Testis (tissue), 3 donors: ENCODE data around the gene LSM11. TPM values are rescaled to one million over a fixed set of nuclear protein-coding genes. Genes with fewer than 3 reads are reported as not detected.

Source experiments
- DNase-seq: peaks from one replicate; pipeline ENCODE4 v3.0.0-alpha.2; 2019
- H3K27ac ChIP-seq, 2 donors: fragments of 200-600 bp; sonication (generic); one replicate each; pipeline ENCODE4 v1.5.1; 2019
- H3K27me3 ChIP-seq: fragments of 200-600 bp; sonication (generic); one replicate; pipeline ENCODE4 v1.5.1; 2019
- H3K36me3 ChIP-seq: fragments of 200-600 bp; sonication (generic); one replicate; pipeline ENCODE4 v1.5.1; 2017; ENCODE audit warnings: low read depth; ENCODE audit errors: missing control alignments
- H3K4me1 ChIP-seq: fragments of 200-600 bp; sonication (generic); one replicate; pipeline ENCODE4 v1.5.1; 2019
- H3K4me3 ChIP-seq, 2 donors: fragments of 200-600 bp; sonication (generic); one replicate each; pipeline ENCODE4 v1.5.1; 2017 to 2019
- H3K9me3 ChIP-seq: fragments of 200-600 bp; sonication (generic); one replicate; pipeline ENCODE4 v1.5.1; 2017
- POLR2A ChIP-seq: fragments of 450-650 bp; IDR thresholded peaks from one replicate; pipeline ENCODE4 v1.6.1; 2017; ENCODE audit warnings: antibody characterized with exemption, mild to moderate bottlenecking, moderate library complexity
- WGBS, 2 donors: methylation state at CpG; one replicate each; pipeline ENCODE4 v1.1.5; 2018; 5-methylcytosine and 5-hydroxymethylcytosine counted together
- intact Hi-C: fragments of 100-400 bp; cut with DNase I; formaldehyde crosslinking; loops from one replicate; pipeline ENCODE4 v1.15.1; 2023; ENCODE audit warnings: low total_unique reads
- polyA plus RNA-seq: library from polyadenylated mRNA; stranded (reverse); fragments of 350-450 nt; fragmentation: Illumina TruSeq; extraction: RNeasy Lipid Tissue Mini Kit (QIAGEN cat#74804); gene quantifications from one replicate; pipeline ENCODE4 v1.2.3, GENCODE V29; 2014; ENCODE audit warnings: low read depth, low replicate concordance; ENCODE audit not compliant: insufficient read depth
- total RNA-seq, 2 donors: library from RNA; depleted of rRNA; stranded (reverse); fragments of >200 nt; gene quantifications; one replicate each; pipeline ENCODE4 v1.2.3, GENCODE V29; 2016
- TF ChIP-seq, protein P1 (sequence below), 3 experiments: fragments of 450-650 bp in 2 of 3; fragments of 200-600 bp in 1 of 3; sonication (generic) in 1 of 3; IDR thresholded peaks; one replicate each; pipeline ENCODE4 v1.5.1; 2016 to 2019; ENCODE audit warnings: antibody characterized with exemption in 3 of 3, mild to moderate bottlenecking in 2 of 3, moderate library complexity in 1 of 3

Gene LSM11
- total and polyA plus RNA-seq, 3 donors from 2014 or later: 7.7 to 9.8 (median 9.5) TPM

- H3K27ac ChIP-seq: no peak overlapping the region
- no peaks in the 10 kb centered on the region for H3K4me1 ChIP-seq
- TF ChIP-seq, protein P1, sequence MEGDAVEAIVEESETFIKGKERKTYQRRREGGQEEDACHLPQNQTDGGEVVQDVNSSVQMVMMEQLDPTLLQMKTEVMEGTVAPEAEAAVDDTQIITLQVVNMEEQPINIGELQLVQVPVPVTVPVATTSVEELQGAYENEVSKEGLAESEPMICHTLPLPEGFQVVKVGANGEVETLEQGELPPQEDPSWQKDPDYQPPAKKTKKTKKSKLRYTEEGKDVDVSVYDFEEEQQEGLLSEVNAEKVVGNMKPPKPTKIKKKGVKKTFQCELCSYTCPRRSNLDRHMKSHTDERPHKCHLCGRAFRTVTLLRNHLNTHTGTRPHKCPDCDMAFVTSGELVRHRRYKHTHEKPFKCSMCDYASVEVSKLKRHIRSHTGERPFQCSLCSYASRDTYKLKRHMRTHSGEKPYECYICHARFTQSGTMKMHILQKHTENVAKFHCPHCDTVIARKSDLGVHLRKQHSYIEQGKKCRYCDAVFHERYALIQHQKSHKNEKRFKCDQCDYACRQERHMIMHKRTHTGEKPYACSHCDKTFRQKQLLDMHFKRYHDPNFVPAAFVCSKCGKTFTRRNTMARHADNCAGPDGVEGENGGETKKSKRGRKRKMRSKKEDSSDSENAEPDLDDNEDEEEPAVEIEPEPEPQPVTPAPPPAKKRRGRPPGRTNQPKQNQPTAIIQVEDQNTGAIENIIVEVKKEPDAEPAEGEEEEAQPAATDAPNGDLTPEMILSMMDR (IDR thresholded peaks at IDR 0.05): no peak
- TF ChIP-seq POLR2A: no peak
- WGBS, 2 donors: 79 to 82% methylated on average over 8 of the region's 8 CpGs
- intact Hi-C loops: no loop called here
- H3K27me3 ChIP-seq: no peaks in the 10 kb centered on the region
- no peak for DNase-seq
- no peaks in the 10 kb centered on the region for H3K9me3 ChIP-seq
- H3K4me3 ChIP-seq: no peak overlapping the region
- no peaks in the 10 kb centered on the region for H3K36me3 ChIP-seq
Measured at GRCh38 chr5:157778121-157778805, 34.8 kb downstream of the LSM11 start.

DNA sequence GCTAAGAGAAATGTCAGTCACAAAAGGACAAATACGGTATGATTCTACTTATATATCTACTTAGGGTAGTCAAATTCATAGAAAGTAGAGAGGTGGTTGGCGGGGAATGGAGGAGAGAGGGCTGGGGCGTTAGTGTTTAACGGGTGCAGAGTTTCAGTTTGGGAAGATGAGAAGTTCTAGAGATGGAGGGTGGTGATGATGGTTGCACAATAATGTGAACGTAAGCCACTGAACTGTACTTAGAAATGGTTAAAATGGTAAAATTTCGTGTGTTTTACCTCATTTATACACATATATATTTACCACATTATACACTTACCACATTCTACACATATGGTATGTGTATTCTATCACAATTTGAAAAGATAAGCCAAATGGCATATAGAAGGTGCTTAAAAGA, 35.7 kb downstream of the LSM11 start:
- Histone ChIP-seq H3K9me3 (no peaks in the 10 kb centered on the region), H3K27ac (no peak overlapping the region), H3K4me1 (no peaks in the 10 kb centered on the region), H3K4me3 (no peak overlapping the region), H3K36me3 (no peaks in the 10 kb centered on the region), H3K27me3 (no peaks in the 10 kb centered on the region)
- WGBS, 2 donors: 85 to 87% methylated on average over 6 of the region's 6 CpGs
- intact Hi-C loops: no loop called here
- no peak for DNase-seq
- TF ChIP-seq, protein P1 (IDR thresholded peaks at IDR 0.05): no peak
- TF ChIP-seq POLR2A: no peak

DNA sequence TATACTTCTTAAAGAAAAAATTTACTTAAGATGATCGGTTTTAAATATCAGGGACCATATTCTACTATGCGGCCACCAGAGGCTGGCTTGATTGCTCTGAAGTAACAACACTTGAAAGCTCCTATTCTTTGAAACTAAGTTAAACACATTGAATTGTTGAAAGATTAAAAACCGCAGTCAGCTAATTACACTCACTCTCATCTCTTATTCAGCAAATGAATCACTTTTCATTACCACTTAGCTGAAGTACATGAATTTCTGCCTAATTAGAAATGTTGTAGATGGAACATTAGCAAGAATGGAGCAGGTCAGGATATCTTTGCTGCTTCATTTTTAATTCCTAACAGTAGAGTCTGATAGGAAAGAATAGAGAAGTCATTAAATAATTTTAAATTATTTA, 42.3 kb downstream of the LSM11 start:
- no peak for DNase-seq
- Histone ChIP-seq H3K4me3 (no peak overlapping the region), H3K27me3 (no peaks in the 10 kb centered on the region), H3K27ac (no peak overlapping the region), H3K36me3 (no peaks in the 10 kb centered on the region), H3K9me3 (no peaks in the 10 kb centered on the region), H3K4me1 (no peaks in the 10 kb centered on the region)
- 82 to 84% methylated on average over 3 of the region's 3 CpGs for WGBS, 2 donors
- intact Hi-C loops: no loop called here
- TF ChIP-seq POLR2A: no peak
- TF ChIP-seq, protein P1 (IDR thresholded peaks at IDR 0.05): no peak

DNA sequence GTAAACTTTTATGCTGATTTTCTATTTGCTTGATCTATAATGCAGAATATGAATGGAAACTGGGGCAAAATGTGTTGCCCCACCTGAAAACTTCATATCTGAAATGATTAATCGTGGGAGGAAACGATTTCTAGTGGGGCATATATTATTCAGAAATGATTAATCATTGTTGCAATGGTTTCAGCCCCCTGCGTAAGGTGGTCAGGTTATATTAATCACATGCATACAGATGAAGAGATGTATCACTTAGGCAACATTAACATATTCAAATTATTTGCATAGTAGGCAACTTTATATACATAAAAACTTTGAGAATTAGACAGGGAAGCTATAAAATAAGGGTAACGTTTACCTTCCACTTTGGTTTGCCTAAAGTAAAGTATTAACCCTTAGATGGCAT, 49.8 kb downstream of the LSM11 start:
- Histone ChIP-seq H3K4me1 (no peaks in the 10 kb centered on the region), H3K27ac (no peak overlapping the region), H3K4me3 (no peak overlapping the region), H3K36me3 (no peaks in the 10 kb centered on the region), H3K27me3 (no peaks in the 10 kb centered on the region), H3K9me3 (no peaks in the 10 kb centered on the region)
- intact Hi-C loops: no loop called here
- DNase-seq: no peak
- TF ChIP-seq, protein P1 (IDR thresholded peaks at IDR 0.05): no peak
- 82 to 84% methylated on average over 4 of the region's 4 CpGs for WGBS, 2 donors

GRCh38 chr5:157799578-157799977, 56.1 kb downstream of the LSM11 start:
- Histone ChIP-seq H3K27ac (no peak overlapping the region), H3K4me1 (no peaks in the 10 kb centered on the region), H3K36me3 (no peaks in the 10 kb centered on the region), H3K27me3 (no peaks in the 10 kb centered on the region), H3K4me3 (no peak overlapping the region), H3K9me3 (no peaks in the 10 kb centered on the region)
- intact Hi-C loops: no loop called here
- no peak for DNase-seq
- no peak for TF ChIP-seq POLR2A
- TF ChIP-seq, protein P1 (IDR thresholded peaks at IDR 0.05): no peak
- 91 to 95% methylated on average over 1 of the region's 1 CpG for WGBS, 2 donors
